Stimulated activated CD4-positive, alpha-beta T cell treated with anti-CD3 and anti-CD28 coated beads, Interleukin-15, amount 100 ng/mL, for 48 hours (primary cell): ENCODE results near the gene GAB2.

ENCODE experiments used
- DNase-seq, 2 donors: peaks; one replicate each; pipeline ENCODE4 v3.0.0-alpha.2; 2020; ENCODE audit warnings: low read depth in 2 of 2

GAB2 gene

GRCh38 chr11:78400702-78401101 is 16.9 kb downstream of the GAB2 start:
- no peak for DNase-seq

- no peak for DNase-seq
Measured at GRCh38 chr11:78400116-78400515, 17.5 kb downstream of the GAB2 start.

- DNase-seq, result no peak
Measured at GRCh38 chr11:78399136-78399535, 18.5 kb downstream of the GAB2 start.

- DNase-seq, result no peak
Measured at GRCh38 chr11:78398715-78399114, 18.9 kb downstream of the GAB2 start.

GRCh38 chr11:78397398-78397797 is 20.2 kb downstream of the GAB2 start:
- no peak for DNase-seq

- DNase-seq, result no peak
Measured at GRCh38 chr11:78395597-78395996, 22.0 kb downstream of the GAB2 start.

GRCh38 chr11:78392854-78393253 is 24.8 kb downstream of the GAB2 start:
- DNase-seq, result no peak

GRCh38 chr11:78391424-78391823 is 26.2 kb downstream of the GAB2 start:
- no peak for DNase-seq

GRCh38 chr11:78390809-78391208 is 26.8 kb downstream of the GAB2 start:
- no peak for DNase-seq

- DNase-seq, result no peak
Measured at GRCh38 chr11:78386215-78386941, 31.2 kb downstream of the GAB2 start.

GRCh38 chr11:78385205-78385604 is 32.4 kb downstream of the GAB2 start:
- no peak for DNase-seq

- no peak for DNase-seq
Measured at GRCh38 chr11:78384231-78384630, 33.4 kb downstream of the GAB2 start.

- no peak for DNase-seq
Measured at GRCh38 chr11:78381865-78382264, 35.8 kb downstream of the GAB2 start.

- no peak for DNase-seq
Measured at GRCh38 chr11:78380615-78381051, 37.0 kb downstream of the GAB2 start.

- no peak for DNase-seq
Measured at GRCh38 chr11:78379039-78379670, 38.5 kb downstream of the GAB2 start.

- no peak for DNase-seq
Measured at GRCh38 chr11:78377625-78378418, 39.8 kb downstream of the GAB2 start.

GRCh38 chr11:78376858-78377257 is 40.8 kb downstream of the GAB2 start:
- no peak for DNase-seq

GRCh38 chr11:78374917-78375316 is 42.7 kb downstream of the GAB2 start:
- DNase-seq, result no peak

- DNase-seq, result no peak
Measured at GRCh38 chr11:78373689-78374088, 43.9 kb downstream of the GAB2 start.

GRCh38 chr11:78372114-78372768 is 45.4 kb downstream of the GAB2 start:
- no peak for DNase-seq

GRCh38 chr11:78371221-78371891 is 46.3 kb downstream of the GAB2 start:
- DNase-seq, result no peak
